HT1080 (cell line): ENCODE data around the gene BOD1. TPM values are rescaled to one million over a fixed set of nuclear protein-coding genes. Genes with fewer than 3 reads are reported as not detected.

Experiments used
- DNase-seq: peaks from one replicate; pipeline ENCODE4 v3.0.0-alpha.2; 2015; ENCODE audit warnings: low read depth
- total RNA-seq: library from RNA; depleted of rRNA; stranded (reverse); fragments of >200 nt; shearing (Covaris generic); gene quantifications from 2 replicates; pipeline ENCODE4 v1.2.3, GENCODE V29; 2014

Gene BOD1
- total RNA-seq, 1 experiment from 2014 or later = 65.1 TPM

DNA sequence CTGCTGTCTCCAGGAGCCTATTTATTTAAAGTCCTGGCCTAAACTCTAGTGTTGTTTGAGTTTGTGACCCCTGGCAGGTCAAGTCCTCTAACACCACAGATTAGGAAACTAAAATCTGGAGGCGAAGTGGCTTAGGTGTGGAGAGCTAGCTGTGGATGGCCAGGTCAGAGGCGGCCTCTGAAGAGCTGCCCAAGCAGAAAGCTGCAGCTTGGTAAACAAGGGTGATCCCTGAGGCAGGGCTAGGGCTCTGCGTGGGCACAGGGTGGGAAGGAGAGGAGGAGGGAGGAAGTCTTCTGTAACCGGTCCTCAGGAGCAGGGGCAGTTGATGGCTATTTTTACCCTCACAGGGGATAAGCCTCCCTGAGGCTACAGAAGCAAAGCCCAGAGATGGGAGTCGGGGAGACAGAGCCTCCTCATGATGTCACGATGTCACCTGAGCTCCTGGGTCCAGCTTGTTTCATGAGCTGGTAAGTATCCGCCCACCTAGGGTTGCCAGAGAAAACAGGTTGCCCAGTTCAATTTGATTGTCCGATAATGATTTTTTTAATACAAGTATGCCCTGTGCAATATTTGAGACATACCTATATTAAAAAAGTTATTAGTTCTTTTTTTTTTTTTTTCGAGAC is 25.9 kb upstream of the BOD1 start:
- no peak for DNase-seq

DNA sequence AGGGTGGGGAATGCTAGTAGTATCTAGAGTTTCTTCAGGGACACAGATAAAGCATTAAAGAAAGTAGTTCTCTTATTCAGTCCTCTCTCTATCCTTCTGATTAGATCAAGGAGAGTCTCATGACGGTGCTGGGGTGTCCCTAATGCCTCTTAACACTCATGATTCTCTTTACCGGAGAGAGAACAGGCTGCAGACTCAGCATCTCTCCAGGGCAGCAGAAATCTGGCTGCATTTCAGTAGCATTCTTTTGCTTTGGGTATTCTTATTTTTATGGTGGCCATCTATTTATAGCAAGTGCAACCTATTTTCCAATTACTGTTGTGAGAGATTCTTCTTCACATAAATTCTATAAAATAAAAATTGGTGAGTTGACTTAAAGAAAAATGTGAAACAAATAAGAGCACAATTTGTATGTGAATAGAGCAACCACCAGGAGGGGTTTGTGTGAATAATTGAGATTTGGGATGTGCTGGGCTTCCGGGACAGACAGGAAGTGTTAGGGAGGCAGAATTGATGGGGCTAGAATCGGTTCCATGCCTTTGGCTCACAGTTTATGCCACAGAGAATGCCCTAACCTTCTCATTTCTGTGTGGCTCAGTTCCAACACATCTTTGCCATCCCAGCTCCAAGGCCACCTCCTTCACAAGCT is 23.8 kb upstream of the BOD1 start:
- no peak for DNase-seq

DNA sequence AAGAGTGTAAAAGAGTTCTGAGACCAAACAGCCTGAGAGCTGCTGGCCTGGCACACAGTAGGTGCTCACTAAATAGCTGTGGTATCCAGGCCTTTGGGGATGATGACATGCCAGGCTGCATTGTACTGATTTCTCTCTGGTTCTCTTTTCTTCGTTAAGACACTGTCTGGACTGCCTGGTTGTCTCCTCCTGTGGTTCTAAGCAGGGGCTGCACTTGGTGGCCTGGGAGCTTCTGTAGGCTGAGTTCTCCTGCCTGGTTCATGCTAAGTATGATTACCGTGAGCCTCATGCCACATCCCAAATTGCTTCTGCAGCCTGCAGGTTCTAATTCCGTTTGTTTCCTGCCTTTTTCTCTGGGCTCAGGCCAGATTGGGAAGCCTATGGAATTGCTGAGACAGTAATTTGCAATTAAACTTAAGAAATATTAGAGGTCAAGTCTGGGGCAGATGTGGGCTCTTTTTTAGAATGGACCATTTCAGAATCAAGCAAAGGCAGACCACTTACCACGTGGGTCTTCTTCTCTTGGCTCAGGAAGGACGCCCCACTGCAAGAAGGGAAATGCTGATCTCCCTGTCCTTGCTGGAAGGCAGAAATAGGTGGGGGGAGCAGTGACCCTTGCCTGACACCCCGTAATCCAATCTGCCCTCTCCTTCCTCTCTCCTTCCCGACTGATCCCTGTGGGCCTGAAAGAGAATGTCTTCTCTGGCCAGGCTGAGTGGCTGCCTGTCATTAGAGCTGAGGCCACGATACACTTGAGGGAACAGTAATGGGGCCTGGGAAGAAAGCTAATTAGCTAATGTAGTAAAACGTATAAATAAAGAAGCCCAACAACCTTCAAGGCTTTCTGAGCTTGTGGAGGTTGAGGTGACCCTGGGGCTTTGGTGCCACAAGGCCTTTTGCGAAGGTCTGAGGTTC is 21.9 kb upstream of the BOD1 start:
- DNase-seq = no peak

DNA sequence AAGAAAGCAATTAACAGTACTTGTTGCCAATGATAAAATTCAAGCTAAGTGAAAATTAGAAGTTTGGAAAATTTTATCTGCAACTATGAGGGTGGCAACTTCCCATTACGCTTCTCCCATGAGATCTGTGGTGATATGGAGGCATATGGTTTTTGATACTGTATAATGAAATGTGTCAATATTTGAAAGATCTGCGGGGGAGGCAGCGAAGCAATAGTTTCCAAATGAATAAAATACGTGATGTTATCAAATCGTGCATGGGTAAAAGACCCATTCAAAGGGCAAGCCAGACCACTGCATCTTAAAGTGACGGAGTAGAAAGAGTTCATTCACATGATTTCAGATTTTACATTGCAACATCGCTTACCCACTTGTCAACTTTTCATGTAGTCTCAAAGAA is 20.9 kb upstream of the BOD1 start:
- DNase-seq = no peak

DNA sequence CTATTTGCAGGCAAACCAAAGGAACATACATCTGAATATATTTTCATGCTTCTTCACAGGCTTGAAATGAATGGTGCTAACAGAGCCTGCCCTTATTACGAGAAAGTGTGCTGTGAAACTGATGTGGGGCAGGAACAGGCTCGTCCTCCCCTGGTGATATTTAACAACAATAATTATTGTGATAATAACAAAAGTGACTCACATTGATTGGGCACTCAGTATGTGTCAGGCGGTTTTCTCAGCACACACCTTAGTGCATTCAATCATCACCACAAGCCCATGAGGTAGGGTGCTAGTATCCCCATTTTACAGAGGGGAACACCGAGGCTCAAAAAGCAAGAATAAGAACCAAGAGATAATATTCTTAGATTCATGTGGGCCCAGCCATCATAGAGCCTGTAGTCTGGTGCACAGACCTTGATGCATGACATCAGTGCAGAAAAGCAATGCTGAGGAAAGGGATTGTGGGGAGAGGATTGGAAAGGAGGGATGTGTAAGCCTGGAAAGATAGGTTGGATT is 18.1 kb upstream of the BOD1 start:
- DNase-seq = no peak

DNA sequence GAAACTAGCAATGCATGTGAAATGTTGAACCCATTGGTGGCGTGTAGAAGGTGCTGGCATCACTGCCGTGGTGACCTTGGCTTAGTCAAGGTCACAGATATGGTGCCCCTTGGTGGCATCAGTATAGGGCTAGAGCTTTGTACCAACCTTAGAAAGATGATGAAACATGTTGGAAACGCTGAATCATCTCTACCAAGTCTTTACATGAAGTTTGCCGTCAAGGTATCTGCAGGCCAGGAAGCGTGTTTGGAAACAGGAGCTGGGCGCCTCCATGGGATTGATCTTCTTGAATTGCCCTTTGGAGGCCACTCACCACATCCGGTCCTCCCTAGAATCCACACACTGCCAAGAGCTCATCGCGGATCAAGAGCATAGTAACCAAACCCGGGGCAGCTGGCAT is 16.9 kb upstream of the BOD1 start:
- DNase-seq = peak; percentile 27

DNA sequence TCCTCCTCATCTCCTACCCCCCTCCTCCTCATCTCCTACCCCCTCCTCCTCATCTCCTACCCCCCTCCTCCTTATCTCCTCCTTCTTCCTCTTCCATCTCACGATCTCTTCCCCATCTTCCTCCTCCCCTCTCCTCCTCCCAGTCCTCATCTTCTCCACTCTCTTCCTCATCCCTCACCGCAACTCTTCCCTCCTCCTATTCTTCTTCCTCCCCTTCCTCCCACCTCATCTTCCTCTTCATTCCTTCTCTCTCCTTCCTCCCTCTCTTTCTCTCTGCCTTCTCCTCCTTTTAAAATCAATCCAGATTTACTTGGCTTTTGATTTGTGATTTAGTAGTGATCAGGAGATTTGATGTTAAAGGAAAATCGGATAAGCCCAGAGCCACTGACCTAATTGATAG is 15.0 kb upstream of the BOD1 start:
- DNase-seq = no peak

DNA sequence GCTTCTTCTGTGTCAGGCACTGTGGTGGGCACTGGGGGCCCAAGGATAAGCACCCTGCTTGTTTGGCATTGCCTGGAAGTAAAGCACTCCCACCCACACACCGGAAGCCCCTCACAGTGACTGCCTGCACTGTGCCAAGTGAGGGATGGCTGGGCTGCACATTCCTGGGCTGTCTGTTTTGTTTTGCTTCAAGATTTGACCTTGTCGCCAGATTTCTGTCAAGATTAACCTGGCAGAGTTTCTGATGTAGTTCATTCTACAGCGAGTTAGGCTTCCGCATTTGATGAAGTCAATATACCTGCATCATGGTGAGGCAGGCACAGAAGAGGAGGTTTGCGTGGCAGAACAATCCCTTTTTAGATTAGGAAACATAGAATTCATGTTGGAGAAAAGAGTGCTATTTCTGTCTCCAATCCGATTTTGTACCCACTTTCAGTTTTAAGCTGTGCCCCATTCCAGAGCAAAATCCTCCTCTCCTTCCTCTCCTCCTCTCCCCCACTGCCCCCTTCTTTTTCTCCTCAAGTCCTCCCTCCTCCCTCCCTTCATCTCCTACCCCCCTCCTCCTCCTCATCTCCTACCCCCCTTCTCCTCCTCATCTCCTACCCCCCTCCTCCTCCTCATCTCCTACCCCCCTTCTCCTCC is 14.4 kb upstream of the BOD1 start:
- DNase-seq = no peak

DNA sequence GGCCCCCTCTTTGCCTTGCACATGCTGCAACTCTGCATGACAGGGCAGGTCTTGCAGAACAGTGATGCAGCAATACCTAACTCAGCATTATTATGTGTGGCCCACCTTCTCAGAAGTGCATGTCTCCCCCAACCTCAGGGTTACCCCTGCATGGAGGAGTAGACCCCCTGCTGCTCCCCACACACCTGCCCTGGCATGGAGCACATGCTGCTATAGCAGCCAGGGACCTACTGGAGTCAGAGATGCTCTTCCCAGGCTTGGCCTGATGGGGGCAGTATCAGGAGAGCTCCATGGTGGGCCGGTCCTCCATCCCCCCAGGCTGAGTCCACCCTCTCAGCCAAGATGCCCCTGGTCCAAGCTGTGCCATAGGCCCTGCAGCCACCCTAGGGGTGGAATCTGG is 13.2 kb upstream of the BOD1 start:
- DNase-seq = no peak

DNA sequence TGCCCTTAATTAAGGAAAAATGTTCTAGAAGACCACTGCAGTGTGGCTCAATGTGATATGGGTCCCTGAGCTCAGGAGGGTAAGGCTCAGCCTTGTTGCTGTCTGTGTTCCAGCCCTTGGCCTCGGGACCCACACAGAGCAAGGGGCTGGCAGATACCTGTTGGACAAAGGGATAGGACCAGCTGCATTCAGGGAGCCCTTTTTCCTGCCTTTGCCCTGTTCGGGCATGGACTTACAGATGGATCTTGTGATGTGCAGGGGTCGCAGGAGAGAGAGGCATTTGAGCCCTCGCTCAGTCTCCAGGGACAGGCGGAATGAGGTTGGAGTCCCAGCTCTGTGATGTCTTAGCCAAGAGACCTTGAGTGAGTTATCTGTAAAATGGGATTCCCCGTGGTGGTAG is 12.1 kb upstream of the BOD1 start:
- no peak for DNase-seq

DNA sequence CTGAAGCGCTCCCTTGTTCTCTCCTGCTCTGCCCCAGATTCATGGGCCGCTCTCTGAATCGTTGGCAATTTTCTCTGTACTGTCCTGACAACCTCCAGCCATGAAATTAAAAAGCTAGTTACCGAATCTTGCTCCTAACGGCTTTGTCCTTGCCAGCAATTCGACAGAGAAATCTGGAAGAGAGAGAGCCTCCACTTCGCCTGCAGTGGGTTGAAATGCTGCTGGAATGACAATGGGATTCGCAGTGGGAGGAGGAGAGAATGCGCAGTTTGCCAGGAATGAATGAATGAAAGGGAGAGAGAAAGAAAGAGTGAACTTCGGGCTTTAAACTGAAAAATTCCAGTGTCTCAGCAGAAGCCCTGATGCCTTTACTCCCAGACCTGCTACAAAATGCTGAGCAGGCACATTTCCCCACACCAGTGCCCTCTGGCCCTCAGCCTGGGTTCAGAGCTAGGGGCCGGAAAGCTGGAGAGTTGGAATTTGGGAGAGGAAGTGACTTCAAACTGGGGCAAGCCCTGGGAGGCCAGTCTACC is 11.5 kb upstream of the BOD1 start:
- no peak for DNase-seq

DNA sequence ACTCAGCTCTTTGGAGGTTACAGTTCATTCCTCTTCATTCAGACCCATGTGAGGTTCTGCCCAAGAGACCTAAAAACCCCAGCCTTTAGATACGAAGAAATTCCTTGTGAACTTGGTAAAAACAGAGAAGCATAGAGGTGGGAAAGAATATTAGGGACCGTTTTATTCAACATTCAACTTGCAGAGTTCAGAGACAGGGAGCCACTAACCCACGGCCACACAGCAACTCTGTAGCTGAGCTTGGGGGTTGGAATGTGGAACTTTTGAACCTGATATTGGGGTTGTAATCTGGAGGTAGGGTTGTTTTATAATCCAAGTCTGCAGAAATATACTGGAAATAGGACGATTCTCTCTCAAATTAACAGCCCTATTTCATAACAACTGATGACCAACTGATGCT is 10.8 kb upstream of the BOD1 start:
- DNase-seq = no peak

DNA sequence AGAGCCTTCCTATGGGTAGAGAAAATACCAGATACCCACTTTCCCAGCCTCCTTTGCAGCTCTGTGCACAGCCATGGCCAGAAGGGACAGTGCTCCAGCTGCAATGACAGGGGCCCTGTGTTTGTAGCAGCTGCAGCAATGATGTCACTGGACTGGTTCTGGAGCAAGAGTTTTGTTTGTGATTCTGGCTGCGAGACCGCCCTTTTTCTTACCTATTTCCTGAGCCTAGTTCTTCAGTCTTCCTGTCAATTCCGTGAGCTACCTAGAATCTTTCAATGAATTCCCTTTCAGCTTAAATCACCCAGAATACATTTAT is 10.0 kb upstream of the BOD1 start:
- no peak for DNase-seq

DNA sequence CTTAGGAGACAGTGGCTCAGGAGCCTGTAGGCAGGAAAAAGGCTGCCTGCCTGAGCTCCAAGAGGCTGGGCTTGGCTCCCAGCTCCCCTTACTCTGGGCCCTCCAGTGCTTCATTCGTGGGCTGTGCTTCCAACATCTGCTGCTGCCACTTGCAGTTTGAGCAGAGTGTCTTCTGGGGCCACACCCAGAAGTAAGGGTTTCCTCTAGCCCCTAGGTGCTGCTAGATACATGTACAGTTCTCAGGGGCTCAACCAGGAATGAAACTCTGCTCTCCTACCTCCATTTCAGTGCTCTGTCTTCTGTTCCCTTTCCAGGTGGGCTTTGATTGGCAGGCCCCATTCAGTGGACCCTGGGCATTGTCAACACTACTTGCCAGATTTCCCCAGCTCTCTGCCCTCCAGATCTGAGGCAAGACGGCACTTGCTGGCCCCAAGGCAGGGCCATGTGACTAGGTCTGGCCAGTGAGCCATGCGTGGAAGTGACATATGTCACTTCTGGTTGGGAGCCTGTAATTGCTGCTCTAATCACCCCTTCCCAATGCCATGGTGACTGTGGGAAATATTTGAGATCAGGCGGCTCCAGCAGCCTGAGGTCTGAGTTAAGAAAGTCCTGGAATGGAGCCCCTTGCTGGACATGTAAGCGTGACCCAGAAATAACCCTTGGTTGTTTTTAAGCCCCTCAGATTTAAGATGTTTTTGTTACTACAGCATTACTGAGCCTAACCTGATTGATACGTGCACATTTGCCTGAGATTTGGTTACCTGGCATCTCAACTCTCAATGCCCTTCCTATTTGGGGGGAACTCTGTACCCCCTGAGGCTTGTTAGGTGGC is 9.4 kb upstream of the BOD1 start:
- no peak for DNase-seq

DNA sequence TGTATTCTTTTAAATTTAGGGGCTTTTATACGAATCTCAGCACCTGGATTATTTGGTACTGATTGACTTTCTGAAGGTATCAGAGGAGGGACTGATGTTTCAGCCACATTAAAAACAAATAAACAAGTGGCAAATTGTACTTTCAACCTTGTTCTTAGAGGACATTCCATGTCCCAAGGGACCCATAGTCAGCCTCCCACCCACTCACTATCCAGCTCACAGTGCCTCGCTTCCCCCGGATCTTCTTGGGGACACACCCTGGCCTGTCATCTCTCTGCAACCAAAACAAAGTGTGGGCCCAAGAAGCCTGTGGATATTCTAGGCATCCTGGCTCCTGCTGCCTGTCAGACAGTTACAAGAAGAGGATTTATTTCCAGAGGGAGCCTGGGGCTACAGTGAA is 8.8 kb upstream of the BOD1 start:
- no peak for DNase-seq

DNA sequence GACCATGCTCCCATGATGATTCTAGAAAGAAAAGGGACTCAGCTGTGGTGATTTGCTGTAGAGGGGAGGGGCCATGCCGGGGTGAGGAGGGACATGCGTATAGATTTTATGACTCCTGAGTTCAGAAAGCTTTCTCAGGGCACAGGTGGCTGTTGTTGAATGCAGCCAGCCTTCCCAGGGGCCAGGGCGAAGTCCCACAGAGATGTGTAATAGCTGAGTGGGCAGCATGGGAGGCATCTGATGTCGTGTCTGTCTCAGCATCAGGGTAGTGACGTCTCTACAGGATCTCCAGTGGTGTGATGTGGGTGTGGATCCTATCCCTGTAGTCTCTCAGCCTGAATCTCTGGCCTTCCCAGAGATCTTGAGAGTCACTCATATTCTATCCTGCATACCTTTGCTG is 7.8 kb upstream of the BOD1 start:
- DNase-seq = no peak

DNA sequence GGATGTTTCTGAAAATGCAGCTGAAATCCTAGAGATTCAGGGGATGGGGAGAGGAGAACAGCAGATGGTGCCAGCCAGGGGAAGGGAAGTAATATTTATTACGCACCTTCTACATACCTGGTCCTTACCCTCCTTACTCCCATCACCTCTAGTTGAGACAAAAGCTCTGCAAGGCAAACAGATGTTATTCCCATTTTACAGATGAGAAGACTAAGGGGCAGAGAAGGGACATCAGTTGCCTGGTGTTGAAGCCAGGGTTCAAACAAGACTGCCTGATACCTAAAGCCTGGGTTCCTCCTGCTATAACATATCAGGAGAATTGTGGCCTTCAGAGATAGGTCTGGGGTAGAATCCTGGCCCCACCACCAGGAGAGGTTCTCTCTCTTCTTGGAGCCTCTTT is 7.3 kb upstream of the BOD1 start:
- no peak for DNase-seq

DNA sequence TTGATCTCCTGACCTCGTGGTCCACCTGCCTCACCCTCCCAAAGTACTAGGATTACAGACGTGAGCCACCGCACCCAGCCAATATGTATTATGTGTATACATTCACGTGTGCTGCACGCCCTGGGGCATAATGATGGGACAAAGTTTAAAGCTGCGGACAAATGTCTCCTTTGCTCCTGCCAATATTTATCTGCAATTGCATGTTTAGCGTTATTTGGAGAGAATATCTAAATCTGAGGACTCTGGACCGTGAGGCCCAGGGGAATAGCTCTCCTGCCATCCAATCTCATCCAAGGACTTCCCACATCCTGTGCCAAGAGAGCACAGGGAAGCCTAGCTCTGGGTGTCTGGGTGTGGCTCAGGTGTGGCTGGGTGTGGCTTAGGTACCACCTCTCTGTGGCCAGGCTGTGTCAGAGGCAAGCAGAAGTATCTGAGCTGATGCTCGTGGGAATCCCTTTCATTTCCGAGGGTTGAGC is 6.9 kb upstream of the BOD1 start:
- no peak for DNase-seq

DNA sequence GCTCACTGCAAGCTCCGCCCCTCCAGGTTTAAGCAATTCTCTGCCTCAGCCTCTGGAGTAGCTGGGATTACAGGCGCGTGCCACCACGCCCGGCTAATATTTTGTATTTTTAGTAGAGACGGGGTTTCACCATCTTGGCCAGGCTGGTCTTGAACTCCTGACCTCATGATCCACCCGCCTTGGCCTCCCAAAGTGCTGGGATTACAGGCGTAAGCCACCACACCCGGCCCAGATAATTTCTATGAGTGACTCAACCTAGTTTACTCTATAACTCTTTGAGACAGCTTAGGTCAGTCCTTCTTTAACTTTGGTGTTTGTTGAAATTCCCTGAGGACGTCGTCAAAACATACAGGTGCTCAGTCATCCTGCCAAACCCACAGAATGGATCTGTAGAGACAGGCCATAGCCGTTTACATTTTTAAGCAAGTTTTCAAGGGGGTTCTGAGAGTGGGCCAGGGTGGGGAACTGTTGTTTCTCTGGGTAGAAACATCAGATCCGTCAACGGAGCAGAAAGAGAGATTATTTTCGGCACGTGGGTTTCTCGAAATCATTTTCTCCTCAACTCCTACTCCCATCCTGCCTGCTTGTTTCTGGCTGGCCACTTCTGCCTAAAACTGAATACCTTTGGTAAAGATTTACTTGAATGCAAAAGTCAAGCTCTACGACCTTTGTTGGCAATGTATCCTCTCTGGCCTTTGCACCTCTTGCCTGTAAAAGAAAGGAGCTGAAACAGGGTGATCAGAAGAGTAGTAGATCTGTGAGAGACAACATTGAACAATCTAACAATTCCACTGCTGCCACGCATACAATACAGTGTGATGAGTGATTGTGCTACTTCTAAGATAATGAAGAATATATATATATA is 6.0 kb upstream of the BOD1 start:
- DNase-seq = no peak

DNA sequence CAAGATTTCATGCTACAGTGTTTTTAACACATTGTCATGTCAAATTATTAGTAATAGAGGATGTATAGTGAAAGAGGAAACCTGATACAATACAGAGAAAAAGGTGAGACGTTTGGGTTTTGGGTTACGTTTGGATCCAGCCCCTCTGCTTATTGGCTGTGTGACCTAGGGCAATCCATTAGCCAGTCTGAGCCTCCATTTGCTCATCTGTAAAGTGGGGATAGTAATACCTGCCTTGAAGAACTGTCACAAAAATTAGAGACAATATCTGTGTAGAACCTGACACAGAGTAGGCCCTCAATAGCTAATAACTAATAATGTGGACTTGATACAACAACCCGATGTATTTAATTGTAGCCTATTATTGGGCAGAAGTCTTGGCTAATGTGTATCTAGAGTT is 4.3 kb upstream of the BOD1 start:
- DNase-seq = no peak
